ENCODE data around the gene RHEBL1.

DNA sequence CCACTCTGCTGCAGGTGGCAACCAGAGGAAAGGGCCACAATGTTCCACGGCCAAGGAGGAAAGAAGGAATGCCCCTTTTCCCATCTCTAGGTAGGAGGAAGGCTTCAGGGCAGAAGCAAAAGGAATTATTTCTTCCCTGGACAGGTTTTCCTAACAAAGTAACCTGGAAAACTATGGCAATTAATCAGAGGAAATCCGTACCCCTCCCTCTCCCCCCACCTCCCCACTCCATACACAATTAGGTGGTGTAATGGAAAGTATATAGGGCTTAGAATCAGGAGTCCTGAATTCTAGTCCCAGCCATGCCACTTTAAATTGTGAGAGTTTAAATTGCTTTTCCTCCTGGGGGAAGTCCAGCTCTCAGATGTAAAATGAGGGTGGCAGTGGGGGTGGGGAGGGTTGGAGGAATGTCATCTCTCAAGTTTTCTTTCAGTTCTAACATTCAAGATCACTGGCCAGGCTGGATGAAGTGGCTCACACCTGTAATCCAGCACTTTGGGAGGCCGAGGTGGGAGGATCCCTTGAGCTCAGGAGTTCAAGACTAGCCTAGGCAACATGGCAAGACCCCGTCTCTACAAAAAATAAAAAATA, 23.1 kb upstream of the RHEBL1 start:
- no peak for TF ChIP-seq MAFK (IDR thresholded peaks at IDR 0.05; ENCODE audit: low read depth, low read length)
- TF ChIP-seq MAZ (IDR thresholded peaks at IDR 0.05; ENCODE audit: borderline replicate concordance, low read depth, low read length) = no peak
- no peak for TF ChIP-seq SMC3 (IDR thresholded peaks at IDR 0.05; ENCODE audit: low read depth, low read length)
- TF ChIP-seq, protein P1, sequence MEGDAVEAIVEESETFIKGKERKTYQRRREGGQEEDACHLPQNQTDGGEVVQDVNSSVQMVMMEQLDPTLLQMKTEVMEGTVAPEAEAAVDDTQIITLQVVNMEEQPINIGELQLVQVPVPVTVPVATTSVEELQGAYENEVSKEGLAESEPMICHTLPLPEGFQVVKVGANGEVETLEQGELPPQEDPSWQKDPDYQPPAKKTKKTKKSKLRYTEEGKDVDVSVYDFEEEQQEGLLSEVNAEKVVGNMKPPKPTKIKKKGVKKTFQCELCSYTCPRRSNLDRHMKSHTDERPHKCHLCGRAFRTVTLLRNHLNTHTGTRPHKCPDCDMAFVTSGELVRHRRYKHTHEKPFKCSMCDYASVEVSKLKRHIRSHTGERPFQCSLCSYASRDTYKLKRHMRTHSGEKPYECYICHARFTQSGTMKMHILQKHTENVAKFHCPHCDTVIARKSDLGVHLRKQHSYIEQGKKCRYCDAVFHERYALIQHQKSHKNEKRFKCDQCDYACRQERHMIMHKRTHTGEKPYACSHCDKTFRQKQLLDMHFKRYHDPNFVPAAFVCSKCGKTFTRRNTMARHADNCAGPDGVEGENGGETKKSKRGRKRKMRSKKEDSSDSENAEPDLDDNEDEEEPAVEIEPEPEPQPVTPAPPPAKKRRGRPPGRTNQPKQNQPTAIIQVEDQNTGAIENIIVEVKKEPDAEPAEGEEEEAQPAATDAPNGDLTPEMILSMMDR (conservative IDR thresholded peaks at IDR 0.05; ENCODE audit: low read depth, low read length) = no peak
- TF ChIP-seq POLR2A (IDR thresholded peaks at IDR 0.05; ENCODE audit: low read depth, low read length) = no peak
- no peak for TF ChIP-seq CEBPB (IDR thresholded peaks at IDR 0.05; ENCODE audit: low read depth, low read length)
- no peak for TF ChIP-seq RFX5 (IDR thresholded peaks at IDR 0.05; ENCODE audit: low read depth, low read length)
- TF ChIP-seq, protein P2, sequence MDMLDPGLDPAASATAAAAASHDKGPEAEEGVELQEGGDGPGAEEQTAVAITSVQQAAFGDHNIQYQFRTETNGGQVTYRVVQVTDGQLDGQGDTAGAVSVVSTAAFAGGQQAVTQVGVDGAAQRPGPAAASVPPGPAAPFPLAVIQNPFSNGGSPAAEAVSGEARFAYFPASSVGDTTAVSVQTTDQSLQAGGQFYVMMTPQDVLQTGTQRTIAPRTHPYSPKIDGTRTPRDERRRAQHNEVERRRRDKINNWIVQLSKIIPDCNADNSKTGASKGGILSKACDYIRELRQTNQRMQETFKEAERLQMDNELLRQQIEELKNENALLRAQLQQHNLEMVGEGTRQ (IDR thresholded peaks at IDR 0.05; ENCODE audit: low read depth, low read length) = no peak
- no peak for TF ChIP-seq RAD21 (IDR thresholded peaks at IDR 0.05; ENCODE audit: low read length)
- TF ChIP-seq MXI1 (IDR thresholded peaks at IDR 0.05; ENCODE audit: borderline replicate concordance, low read depth, low read length) = no peak

All from IMR-90 (cell line).